Smooth muscle cell (in vitro differentiated cells): Measurements from ENCODE around the gene C16orf89. TPM values are rescaled to one million over a fixed set of nuclear protein-coding genes. Genes with fewer than 3 reads are reported as not detected.

Experiments
- DNase-seq: peaks from one replicate; lab custom pipeline; 2025; ENCODE audit not compliant: unreplicated experiment; lab: John Stamatoyannopoulos, UW
- H2AFZ ChIP-seq: fragments of 200-600 bp; sonication (generic); 2 replicates; pipeline ENCODE4 v1.6.0; 2016; ENCODE audit warnings: antibody characterized with exemption, low read depth, mild to moderate bottlenecking
- H3F3A ChIP-seq: fragments of 200-600 bp; sonication (generic); 2 replicates; pipeline ENCODE4 v1.6.0; 2017; ENCODE audit warnings: antibody characterized with exemption, low read depth
- H3K27ac ChIP-seq: fragments of 200-600 bp; sonication (generic); 2 replicates; pipeline ENCODE4 v1.5.1; 2016; ENCODE audit warnings: low read depth, mild to moderate bottlenecking
- H3K27me3 ChIP-seq: fragments of 200-600 bp; sonication (generic); 2 replicates; pipeline ENCODE4 v1.6.1; 2016; ENCODE audit warnings: low read depth, mild to moderate bottlenecking
- H3K36me3 ChIP-seq: fragments of 200-600 bp; sonication (generic); 2 replicates; pipeline ENCODE4 v1.5.1; 2016; ENCODE audit warnings: low read depth
- H3K4me1 ChIP-seq: fragments of 200-600 bp; sonication (generic); 2 replicates; pipeline ENCODE4 v1.5.1; 2016; ENCODE audit warnings: low read depth
- H3K4me2 ChIP-seq: fragments of 200-600 bp; sonication (generic); 2 replicates; pipeline ENCODE4 v1.6.0; 2016; ENCODE audit warnings: mild to moderate bottlenecking
- H3K4me3 ChIP-seq: fragments of 200-600 bp; sonication (generic); 2 replicates; pipeline ENCODE4 v1.5.1; 2016; ENCODE audit warnings: mild to moderate bottlenecking
- H3K79me2 ChIP-seq: fragments of 200-600 bp; sonication (generic); 2 replicates; pipeline ENCODE4 v1.6.0; 2016; ENCODE audit warnings: low read depth, mild to moderate bottlenecking
- H3K9ac ChIP-seq: fragments of 200-600 bp; sonication (generic); 2 replicates; pipeline ENCODE4 v1.6.0; 2016; ENCODE audit warnings: low read depth
- H3K9me3 ChIP-seq: fragments of 200-600 bp; sonication (generic); replicated peaks from 2 replicates; pipeline ENCODE4 v1.5.1; 2016; ENCODE audit warnings: low read depth
- H4K20me1 ChIP-seq: fragments of 200-600 bp; sonication (generic); 2 replicates; pipeline ENCODE4 v1.6.0; 2016; ENCODE audit warnings: low read depth
- WGBS: methylation state at CpG from one replicate; pipeline ENCODE4 v1.1.7; 2016; ENCODE audit warnings: low lambda C conversion rate; 5-methylcytosine and 5-hydroxymethylcytosine counted together
- polyA plus RNA-seq: library from polyadenylated mRNA; unstranded; fragments of >200 nt; fragmentation: Nextera tagmentation; extraction: Ambion mirVana; gene quantifications from 2 replicates; pipeline ENCODE4 v1.2.1, GENCODE V29; 2016
- total RNA-seq: library from RNA; depleted of rRNA; stranded (reverse); fragments of >200 nt; gene quantifications from 2 replicates; pipeline ENCODE4 v1.2.3, GENCODE V29; 2014
- TF ChIP-seq, protein P1 (sequence below): fragments of 200-600 bp; sonication (generic); IDR thresholded peaks from 2 replicates; pipeline ENCODE4 v1.5.1; 2017; ENCODE audit warnings: borderline replicate concordance, mild to moderate bottlenecking, antibody characterized with exemption; ENCODE audit not compliant: insufficient read depth, poor library complexity, severe bottlenecking

Gene C16orf89
- total and polyA plus RNA-seq, 2 experiments from 2014 or later = not detected

- no peak overlapping the region for H3K4me2 ChIP-seq
- no peaks in the 10 kb centered on the region for H3F3A ChIP-seq
- no peak overlapping the region for H3K9ac ChIP-seq
- peaks cover 9% of the 10 kb centered on the region for H3K4me1 ChIP-seq
- WGBS = 66% methylated on average over 19 of the region's 19 CpGs
- H3K27me3 ChIP-seq = no peaks in the 10 kb centered on the region
- no peak overlapping the region for H3K4me3 ChIP-seq
- TF ChIP-seq, protein P1, sequence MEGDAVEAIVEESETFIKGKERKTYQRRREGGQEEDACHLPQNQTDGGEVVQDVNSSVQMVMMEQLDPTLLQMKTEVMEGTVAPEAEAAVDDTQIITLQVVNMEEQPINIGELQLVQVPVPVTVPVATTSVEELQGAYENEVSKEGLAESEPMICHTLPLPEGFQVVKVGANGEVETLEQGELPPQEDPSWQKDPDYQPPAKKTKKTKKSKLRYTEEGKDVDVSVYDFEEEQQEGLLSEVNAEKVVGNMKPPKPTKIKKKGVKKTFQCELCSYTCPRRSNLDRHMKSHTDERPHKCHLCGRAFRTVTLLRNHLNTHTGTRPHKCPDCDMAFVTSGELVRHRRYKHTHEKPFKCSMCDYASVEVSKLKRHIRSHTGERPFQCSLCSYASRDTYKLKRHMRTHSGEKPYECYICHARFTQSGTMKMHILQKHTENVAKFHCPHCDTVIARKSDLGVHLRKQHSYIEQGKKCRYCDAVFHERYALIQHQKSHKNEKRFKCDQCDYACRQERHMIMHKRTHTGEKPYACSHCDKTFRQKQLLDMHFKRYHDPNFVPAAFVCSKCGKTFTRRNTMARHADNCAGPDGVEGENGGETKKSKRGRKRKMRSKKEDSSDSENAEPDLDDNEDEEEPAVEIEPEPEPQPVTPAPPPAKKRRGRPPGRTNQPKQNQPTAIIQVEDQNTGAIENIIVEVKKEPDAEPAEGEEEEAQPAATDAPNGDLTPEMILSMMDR = no peak
- H3K9me3 ChIP-seq = no peaks in the 10 kb centered on the region
- no peak overlapping the region for H2AFZ ChIP-seq
- no peaks in the 10 kb centered on the region for H3K36me3 ChIP-seq
- no peaks in the 10 kb centered on the region for H3K79me2 ChIP-seq
- no peak for DNase-seq
- no peak overlapping the region for H3K27ac ChIP-seq
- H4K20me1 ChIP-seq = no peaks in the 10 kb centered on the region
Observed at GRCh38 chr16:5062790-5063765, 2.7 kb downstream of the C16orf89 start.

DNA sequence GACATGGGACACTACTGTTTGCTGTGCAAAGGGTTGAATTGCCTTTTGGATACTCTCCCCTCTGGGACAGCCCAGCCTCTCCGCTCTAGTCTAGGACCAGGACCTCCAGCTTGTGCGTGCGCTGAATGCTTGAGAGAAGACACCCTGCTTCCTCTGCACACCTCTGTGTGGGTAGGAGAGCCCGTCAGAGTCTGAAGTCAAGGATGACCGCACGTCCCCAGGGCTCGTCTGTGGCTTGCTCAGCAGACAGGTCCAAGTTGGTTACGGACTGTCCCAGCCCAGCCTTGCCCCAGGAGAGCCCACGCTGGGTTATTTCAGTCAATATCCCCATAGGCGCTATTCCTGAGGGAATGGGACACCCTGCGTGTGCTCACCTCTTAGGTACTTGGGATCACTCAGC lies 3.7 kb downstream of the C16orf89 start:
- Histone ChIP-seq H3K36me3 (no peaks in the 10 kb centered on the region), H3K9me3 (no peaks in the 10 kb centered on the region), H3K9ac (no peak overlapping the region), H3F3A (no peaks in the 10 kb centered on the region), H3K79me2 (no peaks in the 10 kb centered on the region), H3K27me3 (no peaks in the 10 kb centered on the region), H3K27ac (no peak overlapping the region), H4K20me1 (no peaks in the 10 kb centered on the region), H2AFZ (no peak overlapping the region), H3K4me1 (peaks cover 9% of the 10 kb centered on the region), H3K4me3 (no peak overlapping the region), H3K4me2 (no peak overlapping the region)
- no peak for DNase-seq
- WGBS = 88% methylated on average over 11 of the region's 11 CpGs
- TF ChIP-seq, protein P1 = no peak

GRCh38 chr16:5060073-5060641 lies 5.6 kb downstream of the C16orf89 start:
- Histone ChIP-seq H3K4me1 (peaks cover 9% of the 10 kb centered on the region), H3K36me3 (no peaks in the 10 kb centered on the region), H3K4me2 (no peak overlapping the region), H3K9ac (no peak overlapping the region), H4K20me1 (no peaks in the 10 kb centered on the region), H3K27me3 (no peaks in the 10 kb centered on the region), H3F3A (no peaks in the 10 kb centered on the region), H3K79me2 (no peaks in the 10 kb centered on the region), H3K27ac (no peak overlapping the region), H3K4me3 (no peak overlapping the region), H3K9me3 (no peaks in the 10 kb centered on the region), H2AFZ (no peak overlapping the region)
- TF ChIP-seq, protein P1 = no peak
- WGBS = 67% methylated on average over 8 of the region's 10 CpGs
- DNase-seq = no peak
